Stimulated activated naive CD4-positive, alpha-beta T cell treated with Interleukin-2 at 50 U/mL for 16 hours (primary cell): ENCODE measurements around the gene RPGRIP1.
"Not testable (repeated sequence)": the region's sequence is repeated elsewhere in the genome, so short reads cannot be mapped to it uniquely, and the experiment has no call there.

Experiments
- DNase-seq: peaks from one replicate; lab custom pipeline; 2025; lab: John Stamatoyannopoulos, UW

RPGRIP1 gene

DNA sequence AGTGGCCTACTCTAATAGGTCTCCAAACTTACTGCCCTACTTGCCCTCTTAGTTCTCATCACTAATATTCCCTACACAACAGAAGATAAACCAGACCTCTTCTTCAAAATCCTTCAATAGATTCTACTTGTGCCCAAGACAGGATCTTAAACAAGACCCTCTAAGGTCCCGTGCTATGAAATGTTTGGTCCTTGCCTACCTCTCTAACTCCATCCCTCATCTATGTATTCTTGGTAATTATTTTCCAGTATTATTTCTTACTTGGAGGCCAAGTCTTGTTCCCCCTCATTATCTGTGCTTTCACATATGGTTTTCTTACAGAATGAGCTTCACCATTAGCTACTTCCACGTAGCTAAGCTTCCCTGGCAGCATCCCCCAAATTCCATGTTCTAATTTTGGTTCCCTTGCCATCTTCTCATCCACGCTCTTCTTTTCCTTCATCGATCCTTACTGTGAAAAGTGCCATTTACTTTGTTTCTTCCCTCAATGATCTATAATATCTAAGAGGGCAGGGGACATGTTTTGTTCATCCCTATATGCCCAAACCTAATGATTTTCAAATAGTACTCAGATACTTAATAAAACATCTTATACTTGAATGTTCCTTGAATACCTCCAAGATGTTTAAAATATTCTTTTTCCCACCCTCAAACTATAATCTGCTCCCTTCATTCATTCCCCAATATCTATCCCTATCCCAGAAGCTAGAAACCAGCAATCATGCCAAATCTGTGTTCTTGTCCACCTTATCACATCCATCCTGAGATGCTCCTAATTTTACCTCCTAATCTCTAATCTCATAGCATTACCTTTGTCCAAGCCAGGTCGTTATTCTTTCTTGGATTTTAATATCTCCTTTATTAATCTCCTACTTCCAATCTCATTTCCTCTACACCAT is 20.7 kb upstream of the RPGRIP1 start:
- no peak for DNase-seq

DNA sequence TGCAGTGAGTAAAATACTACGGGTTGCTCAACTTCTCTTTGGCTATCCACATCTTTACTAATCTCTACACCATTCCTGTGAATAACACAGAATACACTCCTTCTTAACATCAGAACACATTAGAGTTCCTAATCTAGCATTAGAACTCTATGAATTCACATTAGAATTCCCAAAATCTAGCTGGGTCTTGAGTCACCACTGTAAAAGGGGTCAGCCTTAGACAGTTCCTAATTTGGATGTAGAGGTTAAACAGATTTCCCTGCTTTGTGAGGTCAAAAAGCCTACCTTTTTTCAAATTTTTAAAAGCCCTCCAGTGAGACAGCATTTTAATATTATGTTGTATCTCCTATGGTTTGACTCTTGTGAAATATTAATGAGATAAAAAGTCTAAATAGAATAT is 18.1 kb upstream of the RPGRIP1 start:
- no peak for DNase-seq

DNA sequence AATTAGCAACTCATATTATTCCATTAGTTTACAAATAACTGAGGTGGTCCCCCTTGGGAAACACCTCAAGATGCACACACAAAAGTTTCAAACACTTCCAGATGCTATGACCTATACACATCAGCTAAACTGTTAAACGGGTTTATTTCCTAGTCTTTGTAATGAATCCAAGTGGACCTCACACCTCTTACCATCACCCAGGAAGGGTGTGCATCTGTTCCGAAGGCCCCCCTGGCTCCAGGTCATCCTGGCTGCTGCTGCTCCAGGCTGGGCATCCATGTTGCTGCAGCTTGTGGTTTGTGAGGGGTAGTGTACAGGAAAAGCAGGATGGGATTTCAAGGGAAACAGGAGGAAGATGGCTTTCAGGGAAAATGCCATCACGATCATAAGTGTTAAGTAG is 17.5 kb upstream of the RPGRIP1 start:
- no peak for DNase-seq

DNA sequence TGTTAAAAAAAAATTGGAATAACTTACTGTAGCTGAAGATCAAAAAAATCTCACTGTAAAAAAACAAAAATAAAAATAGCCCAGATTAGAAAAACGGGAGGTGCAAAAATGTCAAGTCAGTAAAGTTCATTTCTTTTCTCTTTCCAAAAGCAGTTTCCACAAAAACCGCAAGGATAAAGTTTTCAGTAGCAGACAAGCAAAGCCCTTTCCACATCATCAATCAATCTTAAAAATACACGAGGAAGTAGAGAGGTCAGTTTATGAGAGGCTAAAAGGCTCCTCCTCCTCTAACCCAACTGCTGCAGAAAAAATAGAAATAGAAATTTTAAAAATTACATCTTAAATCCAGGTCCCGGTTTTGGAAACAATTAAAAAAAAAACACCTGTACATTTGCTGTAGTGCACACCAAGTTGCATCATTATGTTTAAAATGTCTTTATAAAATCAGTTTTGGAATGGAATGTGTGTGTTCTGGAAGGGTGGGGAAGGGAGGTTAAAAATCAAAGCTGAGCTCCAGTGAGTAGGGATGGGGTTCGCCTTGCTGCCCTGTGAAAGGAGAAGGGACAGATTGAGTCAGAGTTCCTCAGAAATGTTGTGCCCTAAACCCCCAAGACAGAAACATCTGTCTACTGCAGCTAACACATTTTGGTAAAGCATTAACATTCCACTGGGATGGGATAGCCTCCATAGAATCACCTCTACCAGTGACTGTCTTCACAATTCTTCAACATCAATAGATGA is 16.4 kb upstream of the RPGRIP1 start:
- DNase-seq: no peak

DNA sequence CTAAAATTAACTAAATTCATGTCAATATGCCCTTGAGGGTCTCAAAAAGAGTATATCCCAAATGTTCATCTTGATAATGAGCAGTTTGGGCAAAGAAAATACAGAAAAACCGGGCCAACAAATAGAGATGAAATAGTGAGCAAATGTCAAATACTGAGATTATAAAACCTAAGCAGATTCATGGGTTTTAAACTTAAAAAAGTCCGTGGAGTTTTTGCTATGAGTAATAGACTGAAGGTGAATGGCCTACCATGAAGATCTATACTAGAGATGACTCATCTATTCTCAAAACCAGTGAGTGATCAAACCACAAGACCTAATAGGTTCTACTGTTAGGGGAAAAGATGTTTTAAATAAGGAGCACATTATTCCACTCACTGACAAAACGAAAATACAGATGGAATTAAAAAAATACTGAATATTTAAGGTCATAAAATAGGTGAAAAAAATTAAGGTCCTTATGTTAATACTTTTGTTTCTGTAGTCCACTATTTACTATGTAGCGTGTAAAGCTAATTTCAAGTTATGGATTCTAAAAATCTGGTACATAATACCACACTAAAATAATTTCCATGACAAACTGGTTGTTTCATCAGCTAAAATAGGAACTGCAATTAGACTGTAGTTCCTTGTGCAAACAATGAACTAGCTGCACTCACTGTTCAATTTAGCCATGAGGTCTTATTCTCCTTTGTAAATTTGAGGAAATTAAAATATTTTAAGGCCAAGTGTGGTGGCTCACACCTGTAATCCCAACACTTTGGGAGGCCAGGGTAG is 15.7 kb upstream of the RPGRIP1 start:
- DNase-seq: no peak

DNA sequence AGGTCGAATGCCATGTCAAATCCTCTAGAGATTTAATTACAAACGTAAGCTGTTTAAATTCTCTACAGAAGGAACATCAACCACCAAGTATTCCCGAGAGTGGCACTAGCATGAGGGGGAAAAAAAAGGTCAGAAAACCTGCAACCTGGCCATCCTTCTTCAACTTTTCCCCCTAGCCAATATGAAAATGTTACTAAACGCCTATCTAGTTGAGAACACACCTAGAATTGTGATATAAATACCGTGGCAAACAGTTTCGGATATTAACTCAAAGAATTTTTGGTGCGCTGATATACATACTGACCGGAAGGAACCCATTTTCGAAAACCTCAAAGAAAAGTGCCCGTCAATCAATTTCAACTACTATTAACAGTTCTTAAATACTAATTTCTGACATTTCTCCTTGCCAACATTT is 12.4 kb upstream of the RPGRIP1 start:
- DNase-seq: no peak

DNA sequence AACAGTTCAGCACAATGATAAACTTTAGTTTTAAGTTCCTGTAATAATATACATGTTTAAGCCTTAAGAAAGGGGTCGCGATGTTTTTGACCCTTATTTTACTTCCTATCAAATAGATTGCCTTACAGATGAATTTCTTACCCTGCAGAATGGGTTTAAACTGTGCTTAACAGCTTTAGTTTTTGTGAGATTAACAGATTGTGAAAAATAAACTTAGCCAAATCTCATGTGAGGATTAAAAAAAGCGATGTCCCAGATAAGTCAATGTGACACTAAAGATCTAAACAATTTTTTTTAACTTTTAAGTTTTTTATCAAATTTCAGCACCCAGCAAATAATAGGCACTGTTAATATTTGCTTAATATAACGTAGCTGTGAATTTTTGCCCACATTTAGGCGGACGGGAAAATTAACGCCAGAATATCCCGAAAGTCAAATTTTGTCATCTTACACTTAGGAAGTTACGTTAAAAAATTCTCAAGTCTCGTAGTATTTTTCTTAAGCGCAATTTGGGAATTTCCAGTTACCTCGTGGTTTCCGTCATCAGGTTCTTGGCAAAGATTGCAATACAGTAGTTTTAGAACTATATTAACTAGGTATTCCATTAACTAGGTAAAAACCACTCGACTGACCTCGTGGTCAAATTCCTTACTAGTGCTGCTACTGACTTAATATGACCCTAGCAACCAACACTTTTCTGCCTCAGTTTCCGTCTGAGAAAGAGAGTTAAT is 11.8 kb upstream of the RPGRIP1 start:
- DNase-seq: no peak

DNA sequence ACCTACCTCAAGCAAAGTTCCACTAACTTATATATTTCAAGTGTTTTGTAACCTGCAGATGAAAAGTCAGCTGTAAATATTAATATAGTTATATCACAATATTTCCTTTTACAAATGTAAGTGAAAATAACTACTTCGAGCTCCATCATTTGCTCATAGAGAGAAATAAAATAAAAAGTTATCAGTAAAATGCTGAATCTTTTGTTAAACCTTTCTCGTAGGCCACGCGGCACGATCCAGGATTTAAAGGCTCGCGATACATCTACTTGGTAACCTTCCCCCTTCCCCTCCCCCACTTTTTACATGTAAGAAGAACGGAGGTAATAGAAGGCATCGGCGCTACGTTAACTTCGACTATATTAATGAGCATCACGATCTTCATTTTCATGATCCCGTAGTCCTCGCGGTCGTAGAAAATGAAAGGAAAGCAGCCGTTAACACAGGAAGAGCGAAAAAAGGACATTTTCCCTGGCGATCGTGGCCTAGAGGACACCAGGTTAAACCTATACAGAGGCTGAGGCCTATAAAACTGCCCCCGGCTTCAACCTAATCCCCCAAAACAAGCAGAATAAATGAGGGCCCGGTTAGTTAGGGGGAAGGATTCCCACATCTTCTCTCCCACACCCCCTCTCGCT is 11.1 kb upstream of the RPGRIP1 start:
- DNase-seq: no peak

DNA sequence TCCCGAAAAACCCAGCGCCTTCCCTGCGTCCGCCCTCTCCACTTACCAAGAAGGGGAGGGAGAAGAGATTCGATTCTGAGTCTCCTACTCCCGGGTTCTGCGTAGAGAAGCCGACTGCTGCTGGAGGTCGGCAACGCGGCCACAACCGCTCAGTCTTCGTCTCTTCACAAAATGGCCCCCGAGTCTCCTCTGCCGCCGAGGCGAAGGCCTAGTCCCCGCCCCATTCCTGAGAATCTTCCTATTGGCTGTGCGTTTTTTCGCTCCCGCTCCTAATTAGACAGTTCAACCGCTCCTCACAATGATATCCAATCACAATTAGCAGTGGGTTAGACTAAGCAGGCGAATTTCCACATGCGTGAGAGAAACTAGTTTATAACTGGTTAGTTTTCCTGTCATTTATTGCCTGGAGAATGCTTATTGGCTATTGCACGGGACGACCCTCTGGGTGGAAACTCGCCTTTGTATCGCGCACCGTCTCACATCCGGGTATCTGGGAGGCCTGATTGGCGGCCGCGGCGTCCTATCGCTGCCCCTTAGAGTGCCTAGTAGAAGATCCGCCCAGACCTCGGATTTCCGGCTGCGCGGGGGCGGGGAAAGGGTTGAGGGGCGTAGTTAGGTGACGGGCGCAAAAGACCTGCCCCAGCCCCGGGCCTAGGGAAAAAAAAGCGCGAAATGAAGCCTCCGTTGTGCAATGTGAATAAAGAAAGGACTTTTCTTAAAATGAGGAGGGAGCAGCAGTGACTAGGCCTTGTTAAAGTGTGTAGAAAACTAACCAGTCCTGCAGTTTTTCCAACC is 10.4 kb upstream of the RPGRIP1 start, which contains the start of gene HNRNPC:
TSS of gene HNRNPC (minus strand) at position 191 of the 795 bp plus-strand sequence. CDS start 35,249 bp downstream, outside the sequence.
- peak; percentile 100 for DNase-seq

DNA sequence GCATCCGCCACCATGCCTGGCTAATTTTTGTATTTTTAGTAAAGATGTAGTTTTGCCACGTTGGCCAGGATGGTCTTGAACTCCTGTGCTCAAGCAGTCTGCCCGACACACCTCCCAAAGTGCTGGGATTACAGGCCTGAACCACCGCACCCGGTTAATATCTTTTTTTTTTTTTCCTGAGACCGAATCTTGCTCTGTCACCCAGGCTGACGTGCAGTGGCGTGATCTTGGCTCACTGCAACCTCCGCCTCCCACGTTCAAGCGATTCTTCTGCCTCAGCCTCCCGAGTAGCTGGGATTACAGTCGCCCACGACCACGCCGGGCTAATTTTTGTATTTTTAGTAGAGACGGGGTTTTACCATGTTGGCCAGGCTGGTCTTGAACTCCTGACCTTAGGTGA is 7.2 kb upstream of the RPGRIP1 start:
- DNase-seq: not testable (repeated sequence)

DNA sequence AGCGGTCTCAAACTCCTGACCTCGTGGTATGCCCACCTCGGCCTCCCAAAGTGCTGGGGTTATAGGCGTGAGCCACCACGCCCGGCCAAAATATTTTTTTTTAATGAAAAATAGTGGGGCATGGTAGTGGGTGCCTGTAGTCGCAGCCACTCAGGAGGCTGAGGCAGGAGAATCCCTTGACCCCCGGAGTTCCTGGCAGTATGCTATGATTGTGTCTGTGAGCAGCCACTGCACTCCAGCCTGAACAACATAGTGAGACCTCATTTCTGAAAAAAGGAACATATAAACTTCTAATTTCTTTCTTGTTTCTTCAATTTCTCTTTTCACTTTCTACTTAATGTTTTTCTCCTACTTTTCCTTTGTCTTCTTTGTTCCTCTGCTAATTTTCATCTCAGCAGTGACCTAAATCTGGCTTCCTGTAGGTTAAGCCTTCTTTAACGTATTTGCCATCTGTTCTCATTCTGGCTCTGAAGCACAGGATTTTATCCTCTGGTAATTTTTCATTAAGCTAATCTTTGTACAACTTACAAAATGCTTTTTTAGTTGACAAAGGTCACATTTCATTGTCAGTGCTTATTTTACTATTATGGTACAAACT is 4.5 kb upstream of the RPGRIP1 start:
- no peak for DNase-seq

DNA sequence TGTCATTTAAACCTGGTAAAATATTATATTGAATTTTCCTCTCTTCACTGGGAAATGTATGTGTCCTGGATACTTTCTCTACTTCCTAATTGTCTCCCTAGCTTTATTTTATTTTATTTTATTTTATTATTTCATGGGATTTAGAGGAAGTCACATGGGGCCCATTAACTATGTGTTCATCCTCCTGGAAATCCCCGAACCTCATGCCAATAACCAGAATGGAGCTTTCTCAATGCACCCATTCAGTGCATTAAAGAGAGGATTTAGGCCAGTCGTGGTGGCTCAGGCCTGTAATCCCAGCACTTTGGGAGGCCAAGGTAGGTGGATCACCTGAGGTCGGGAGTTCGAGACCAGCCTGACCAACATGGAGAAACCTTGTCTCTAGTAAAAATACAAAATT is 1.3 kb upstream of the RPGRIP1 start:
- no peak for DNase-seq

DNA sequence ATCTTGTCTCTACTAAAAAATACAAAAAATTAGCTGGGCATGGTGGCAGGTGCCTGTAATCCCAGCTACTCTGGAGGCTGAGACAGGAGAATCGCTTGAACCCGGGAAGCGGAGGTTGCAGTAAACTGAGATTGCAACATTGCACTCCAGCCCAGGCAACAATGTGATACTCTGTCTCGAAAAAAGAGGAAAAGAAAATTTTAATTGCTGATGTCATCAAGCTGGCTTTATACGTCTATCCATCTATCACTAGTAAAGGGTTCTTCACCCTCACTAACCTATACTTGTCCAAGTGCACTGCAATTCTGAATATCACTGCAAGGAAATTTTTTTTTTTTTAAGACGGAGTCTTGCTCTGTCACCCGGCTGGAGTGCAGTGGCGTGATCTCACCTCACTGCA is 2.0 kb downstream of the RPGRIP1 start:
- DNase-seq: not testable (repeated sequence)

DNA sequence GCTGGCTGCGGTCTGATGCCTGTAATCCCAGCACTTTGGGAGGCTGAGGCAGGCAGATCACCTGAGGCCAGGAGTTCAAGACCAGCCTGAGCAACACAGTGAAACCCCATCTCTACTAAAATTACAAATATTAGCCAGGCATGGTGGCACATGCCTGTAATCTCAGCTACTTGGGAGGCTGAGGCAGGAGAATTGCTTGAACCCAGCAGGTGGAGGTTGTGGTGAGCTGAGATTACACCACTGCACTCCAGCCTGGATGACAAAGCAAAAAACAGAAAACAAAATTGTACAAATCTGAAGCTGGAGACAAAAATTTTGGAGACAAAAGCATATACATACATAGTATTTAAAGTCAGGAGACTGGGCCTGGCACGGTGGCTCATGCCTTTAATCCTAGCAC is 6.6 kb downstream of the RPGRIP1 start:
- DNase-seq: not testable (repeated sequence)

DNA sequence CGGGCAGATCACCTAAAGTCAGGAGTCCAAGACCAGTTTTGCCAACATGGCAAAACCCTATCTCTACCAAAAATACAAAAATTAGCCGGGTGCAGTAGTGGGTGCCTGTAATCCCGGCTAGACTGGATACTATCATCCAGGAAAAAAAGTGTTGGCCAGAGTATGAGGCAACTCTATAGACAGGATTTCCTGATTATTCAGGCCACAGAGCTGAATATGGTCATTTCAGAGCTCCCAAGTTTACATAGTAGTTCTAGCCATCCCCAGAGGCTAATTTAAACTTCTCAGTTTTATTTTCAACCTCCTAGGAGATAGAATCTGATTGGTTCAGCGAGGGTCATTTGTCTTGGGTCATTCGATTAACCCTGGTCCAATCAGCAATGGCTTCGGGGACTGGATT is 7.3 kb downstream of the RPGRIP1 start:
- DNase-seq: no peak

DNA sequence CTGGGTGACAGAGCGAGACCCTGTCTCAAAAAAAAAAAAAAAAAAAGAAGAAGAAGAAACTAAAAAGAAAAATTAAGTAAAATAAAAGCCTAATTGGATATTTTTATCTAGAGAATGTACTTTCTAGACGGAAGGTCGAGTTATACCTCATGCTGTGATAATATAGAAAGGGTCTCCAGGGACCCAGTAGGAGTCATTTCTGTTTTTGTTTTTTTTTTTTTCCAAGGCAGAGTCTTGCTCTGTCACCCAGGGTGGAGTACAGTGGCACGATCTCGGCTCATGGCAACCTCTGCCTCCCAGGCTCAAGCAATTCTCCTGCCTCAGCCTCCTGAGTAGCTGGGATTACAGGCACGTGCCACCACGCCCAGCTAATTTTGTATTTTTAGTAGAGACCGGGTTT is 14.1 kb downstream of the RPGRIP1 start:
- DNase-seq: not testable (repeated sequence)

DNA sequence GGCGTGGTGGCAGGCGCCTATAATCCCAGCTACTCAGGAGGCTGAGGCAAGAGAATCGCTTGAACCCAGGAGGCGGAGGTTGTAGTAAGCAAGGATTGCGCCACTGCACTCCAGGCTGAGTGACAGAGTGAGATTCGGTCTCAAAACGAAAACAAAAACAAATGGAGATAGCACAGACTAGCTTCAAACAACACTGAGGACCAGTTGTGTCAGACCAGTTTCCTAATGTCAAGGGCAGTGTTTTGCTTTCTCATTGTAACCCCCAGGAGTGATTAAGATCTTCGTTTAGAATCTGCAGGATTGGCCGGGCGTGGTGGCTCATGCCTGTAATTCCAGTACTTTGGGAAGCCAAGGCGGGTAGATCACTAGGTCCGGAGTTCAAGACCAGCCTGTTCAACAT is 18.5 kb downstream of the RPGRIP1 start:
- DNase-seq: no peak

DNA sequence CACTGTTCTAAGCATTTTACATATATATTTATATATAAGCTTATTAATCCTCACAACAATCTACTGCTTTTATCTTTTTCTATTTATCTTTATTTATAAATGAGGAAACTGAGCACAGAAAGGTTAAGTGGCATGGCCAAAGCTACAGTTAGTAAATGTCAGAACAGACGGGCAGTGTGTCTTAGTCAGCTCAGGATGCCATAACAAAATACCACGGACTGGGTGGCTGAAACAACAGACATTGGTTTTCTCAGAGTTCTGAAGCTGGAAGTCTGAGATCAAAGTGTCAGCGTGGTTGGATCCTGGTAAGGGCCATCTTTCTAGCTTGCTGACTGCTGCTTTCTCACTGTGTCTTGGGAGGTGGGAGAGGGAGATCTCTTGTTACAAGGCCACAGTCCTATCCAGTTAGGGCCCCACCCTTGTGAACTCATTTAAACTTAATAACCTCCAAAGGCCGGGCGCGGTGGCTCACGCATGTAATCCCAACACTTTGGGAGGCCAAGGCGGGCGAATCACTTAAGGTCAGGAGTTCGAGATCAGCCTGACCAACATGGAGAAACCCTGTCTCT is 19.8 kb downstream of the RPGRIP1 start:
- DNase-seq: no peak

DNA sequence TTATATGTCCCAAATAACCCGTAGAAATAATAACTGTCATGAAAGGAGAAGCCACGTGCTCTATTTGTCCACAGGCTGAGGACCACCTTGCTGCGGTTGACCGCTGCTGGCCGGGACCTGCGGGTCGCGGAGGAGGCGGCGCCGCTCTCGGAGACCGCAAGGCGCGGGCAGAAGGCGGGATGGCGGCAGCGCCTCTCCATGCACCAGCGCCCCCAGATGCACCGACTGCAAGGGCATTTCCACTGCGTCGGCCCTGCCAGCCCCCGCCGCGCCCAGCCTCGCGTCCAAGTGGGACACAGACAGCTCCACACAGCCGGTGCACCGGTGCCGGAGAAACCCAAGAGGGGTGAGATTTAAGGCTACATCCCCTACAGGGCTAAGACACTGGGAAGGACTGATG is 21.0 kb downstream of the RPGRIP1 start:
- peak; percentile 11 for DNase-seq
